Parathyroid adenoma (tissue), 2 donors: ENCODE data around the gene CFI.
"Not testable (repeated sequence)": the region's sequence is repeated elsewhere in the genome, so short reads cannot be mapped to it uniquely, and the experiment has no call there.

ENCODE experiments used
- H2AFZ ChIP-seq: fragments of 300-600 bp; sonication (generic); one replicate; pipeline ENCODE4 v1.7.0; 2017; ENCODE audit warnings: antibody characterized with exemption, mild to moderate bottlenecking
- H3K27ac ChIP-seq: fragments of 300-600 bp; sonication (generic); one replicate; pipeline ENCODE4 v1.7.0; 2017
- H3K27me3 ChIP-seq: fragments of 300-600 bp; sonication (generic); one replicate; pipeline ENCODE4 v1.7.0; 2017; ENCODE audit warnings: low read length; ENCODE audit not compliant: control insufficient read depth, insufficient read depth
- H3K36me3 ChIP-seq: fragments of 300-600 bp; sonication (generic); one replicate; pipeline ENCODE4 v1.7.0; 2017; ENCODE audit warnings: low read length; ENCODE audit not compliant: control insufficient read depth, insufficient read depth
- H3K4me1 ChIP-seq: fragments of 300-600 bp; sonication (generic); one replicate; pipeline ENCODE4 v1.7.0; 2017; ENCODE audit warnings: control low read depth
- H3K4me2 ChIP-seq: fragments of 300-600 bp; sonication (generic); one replicate; pipeline ENCODE4 v1.7.0; 2017; ENCODE audit warnings: low read length
- H3K4me3 ChIP-seq: fragments of 300-600 bp; sonication (generic); one replicate; pipeline ENCODE4 v1.7.0; 2017; ENCODE audit warnings: low read depth, low read length
- H3K79me2 ChIP-seq: fragments of 300-600 bp; sonication (generic); one replicate; pipeline ENCODE4 v1.7.0; 2017; ENCODE audit warnings: control low read depth
- H3K9ac ChIP-seq: fragments of 300-600 bp; sonication (generic); one replicate; pipeline ENCODE4 v1.7.0; 2017; ENCODE audit warnings: mild to moderate bottlenecking
- H3K9me3 ChIP-seq: fragments of 300-600 bp; sonication (generic); one replicate; pipeline ENCODE4 v1.7.0; 2017; ENCODE audit warnings: low read length; ENCODE audit not compliant: control insufficient read depth
- CTCF ChIP-seq: fragments of 300-600 bp; sonication (generic); IDR thresholded peaks from one replicate; pipeline ENCODE4 v1.7.0; 2017; ENCODE audit warnings: antibody characterized with exemption, mild to moderate bottlenecking
- donor health status: primary hyperparathyroidism.

CFI gene

DNA sequence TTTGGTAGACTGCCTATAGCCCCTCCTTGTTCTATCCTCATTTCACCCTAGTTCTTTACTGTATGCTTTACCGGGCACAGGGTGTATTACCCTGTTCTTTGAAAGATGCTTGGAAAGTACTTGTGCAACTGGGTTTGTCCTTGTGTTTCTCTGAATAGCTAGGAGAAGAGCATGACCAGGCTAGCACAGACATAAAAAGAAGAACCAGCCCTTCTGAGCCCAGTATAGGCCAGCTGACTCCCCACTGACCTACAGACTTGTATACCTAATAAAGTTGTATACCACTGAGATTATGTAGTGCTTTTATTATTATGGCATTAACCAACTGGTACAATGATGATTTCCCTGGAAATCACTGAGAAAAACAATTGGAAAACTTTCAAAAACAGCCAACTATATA is 15.0 kb downstream of the CFI start:
- no peak for TF ChIP-seq CTCF
- Histone ChIP-seq H2AFZ (no peak overlapping the region), H3K79me2 (no peaks in the 10 kb centered on the region)

GRCh38 chr4:109782092-109782491 is 19.7 kb downstream of the CFI start:
- not testable (repeated sequence) for H3K4me2 ChIP-seq, H3K9ac ChIP-seq, H3K27me3 ChIP-seq, H3K4me1 ChIP-seq, H3K4me3 ChIP-seq, H3K9me3 ChIP-seq, H3K27ac ChIP-seq, H2AFZ ChIP-seq, H3K36me3 ChIP-seq, H3K79me2 ChIP-seq

More for the DNA sequence above, 15.0 kb downstream of the CFI start:
- Histone ChIP-seq H3K4me1 (no peaks in the 10 kb centered on the region), H3K9ac (no peak overlapping the region), H3K27ac (no peak overlapping the region), H3K4me2 (no peak overlapping the region), H3K9me3 (no peaks in the 10 kb centered on the region), H3K4me3 (no peak overlapping the region), H3K36me3 (no peaks in the 10 kb centered on the region), H3K27me3 (no peaks in the 10 kb centered on the region)

DNA sequence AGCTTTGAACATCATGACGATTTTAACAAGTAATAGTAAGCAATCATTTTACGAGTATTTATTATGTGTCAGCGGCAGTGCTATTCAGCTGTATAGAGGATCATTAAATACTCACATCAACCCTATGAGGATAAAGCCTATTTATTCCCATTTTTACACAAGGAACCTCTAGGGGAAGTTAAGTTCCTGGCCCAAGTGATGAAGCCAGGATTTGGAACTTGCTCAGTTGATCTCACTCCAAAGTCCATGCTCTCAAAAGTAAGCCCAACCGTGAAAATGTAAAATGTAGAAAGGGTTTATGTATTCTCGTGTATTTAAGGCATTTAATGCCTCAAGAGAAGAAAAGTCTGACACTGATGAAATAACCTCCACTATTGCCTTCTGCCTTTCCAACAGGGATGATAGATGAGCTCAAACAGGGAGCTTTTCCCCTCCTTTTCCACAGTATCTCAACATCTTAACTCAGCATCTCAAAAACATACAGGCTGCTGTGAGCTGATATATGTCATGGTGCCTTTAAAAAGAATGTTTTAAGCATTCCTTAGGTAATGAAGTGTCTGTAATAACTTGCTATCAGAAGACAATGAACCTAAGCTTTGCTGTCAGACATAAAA is 36.9 kb downstream of the CFI start:
- no peak overlapping the region for H3K9ac ChIP-seq
- no peaks in the 10 kb centered on the region for H3K36me3 ChIP-seq
- no peak overlapping the region for H3K4me3 ChIP-seq
- no peaks in the 10 kb centered on the region for H3K79me2 ChIP-seq
- no peak overlapping the region for H3K27ac ChIP-seq
- no peaks in the 10 kb centered on the region for H3K9me3 ChIP-seq
- H2AFZ ChIP-seq: no peak overlapping the region
- no peak for TF ChIP-seq CTCF
- no peaks in the 10 kb centered on the region for H3K4me1 ChIP-seq
- H3K4me2 ChIP-seq: no peak overlapping the region
- no peaks in the 10 kb centered on the region for H3K27me3 ChIP-seq

- no peak for TF ChIP-seq CTCF
- Histone ChIP-seq H3K4me1 (no peaks in the 10 kb centered on the region), H3K27me3 (no peaks in the 10 kb centered on the region), H3K36me3 (no peaks in the 10 kb centered on the region), H3K4me2 (no peak overlapping the region), H3K4me3 (no peak overlapping the region), H3K9ac (no peak overlapping the region), H3K9me3 (no peaks in the 10 kb centered on the region), H3K79me2 (no peaks in the 10 kb centered on the region), H3K27ac (no peak overlapping the region), H2AFZ (no peak overlapping the region)
Observed at GRCh38 chr4:109764376-109764775, 37.4 kb downstream of the CFI start.

DNA sequence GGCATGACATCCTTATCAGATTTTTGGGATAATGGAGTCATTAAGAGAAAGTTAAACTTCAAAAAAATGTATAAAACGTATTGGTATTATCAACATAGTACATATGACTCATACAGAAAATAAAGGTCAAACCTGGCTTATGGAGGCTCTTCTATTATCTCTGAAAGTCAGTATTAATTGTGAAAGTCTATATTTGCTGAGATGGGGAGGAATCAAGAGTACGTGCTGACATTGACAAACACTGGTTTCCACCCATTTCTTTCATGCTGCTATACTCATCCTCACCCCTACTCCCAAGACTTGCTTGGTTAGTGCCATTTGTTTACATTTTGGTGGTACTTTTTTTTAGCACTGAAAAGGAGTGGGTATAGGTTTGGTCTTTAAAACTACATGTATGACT is 41.1 kb downstream of the CFI start:
- Histone ChIP-seq H3K9ac (no peak overlapping the region), H3K27me3 (no peaks in the 10 kb centered on the region), H2AFZ (no peak overlapping the region), H3K36me3 (no peaks in the 10 kb centered on the region), H3K4me3 (no peak overlapping the region), H3K9me3 (no peaks in the 10 kb centered on the region), H3K4me1 (no peaks in the 10 kb centered on the region), H3K4me2 (no peak overlapping the region), H3K27ac (no peak overlapping the region), H3K79me2 (no peaks in the 10 kb centered on the region)
- TF ChIP-seq CTCF: no peak
